Peyer's patch (tissue), 4 donors: Measurements from ENCODE around the gene TARP.

ENCODE experiments used
- DNase-seq, 3 donors: peaks; one replicate each; pipeline ENCODE4 v3.0.0-alpha.2; 2017 to 2019
- H3K27ac ChIP-seq, 4 donors: fragments of 200-600 bp; sonication (generic); one replicate each; pipeline ENCODE4 v1.5.1; 2016 to 2019
- H3K27me3 ChIP-seq, 2 donors: fragments of 200-600 bp; sonication (generic); one replicate each; pipeline ENCODE4 v1.5.1; 2019
- H3K36me3 ChIP-seq, 3 donors: fragments of 200-600 bp; sonication (generic); one replicate each; pipeline ENCODE4 v1.5.1; 2016 to 2019
- H3K4me1 ChIP-seq, 4 donors: fragments of 200-600 bp; sonication (generic); one replicate each; pipeline ENCODE4 v1.5.1; 2016 to 2019
- H3K4me3 ChIP-seq, 4 donors: fragments of 200-600 bp; sonication (generic); 1 replicate in 3 of 4; 2 replicates in 1 of 4; pipeline ENCODE4 v1.5.1; 2016 to 2019; ENCODE audit warnings: mild to moderate bottlenecking in 1 of 4
- H3K9me3 ChIP-seq, 4 donors: fragments of 200-600 bp; sonication (generic); one replicate each; pipeline ENCODE4 v1.5.1; 2016 to 2019; ENCODE audit warnings: mild to moderate bottlenecking in 1 of 4
- POLR2A ChIP-seq, 2 donors: fragments of 450-650 bp; IDR thresholded peaks; one replicate each; pipeline ENCODE4 v1.5.1; 2017; ENCODE audit warnings: antibody characterized with exemption in 2 of 2, mild to moderate bottlenecking in 2 of 2, moderate library complexity in 2 of 2
- TF ChIP-seq, protein P1 (sequence below), 6 experiments: fragments of 450-650 bp in 4 of 6; fragments of 200-600 bp in 2 of 6; sonication (generic) in 1 of 6; IDR thresholded peaks; one replicate each; pipeline ENCODE4 v1.5.1; 2017 to 2019; ENCODE audit warnings: antibody characterized with exemption in 6 of 6, mild to moderate bottlenecking in 3 of 6, moderate library complexity in 1 of 6

Gene TARP

GRCh38 chr7:38291117-38291647 lies 17.7 kb upstream of the TARP start:
- no peak for DNase-seq
- Histone ChIP-seq H3K4me3 (no peak overlapping the region), H3K4me1 (no peaks in the 10 kb centered on the region), H3K36me3 (no peaks in the 10 kb centered on the region), H3K27me3 (no peaks in the 10 kb centered on the region), H3K27ac (no peak overlapping the region), H3K9me3 (no peaks in the 10 kb centered on the region)
- TF ChIP-seq, protein P1, sequence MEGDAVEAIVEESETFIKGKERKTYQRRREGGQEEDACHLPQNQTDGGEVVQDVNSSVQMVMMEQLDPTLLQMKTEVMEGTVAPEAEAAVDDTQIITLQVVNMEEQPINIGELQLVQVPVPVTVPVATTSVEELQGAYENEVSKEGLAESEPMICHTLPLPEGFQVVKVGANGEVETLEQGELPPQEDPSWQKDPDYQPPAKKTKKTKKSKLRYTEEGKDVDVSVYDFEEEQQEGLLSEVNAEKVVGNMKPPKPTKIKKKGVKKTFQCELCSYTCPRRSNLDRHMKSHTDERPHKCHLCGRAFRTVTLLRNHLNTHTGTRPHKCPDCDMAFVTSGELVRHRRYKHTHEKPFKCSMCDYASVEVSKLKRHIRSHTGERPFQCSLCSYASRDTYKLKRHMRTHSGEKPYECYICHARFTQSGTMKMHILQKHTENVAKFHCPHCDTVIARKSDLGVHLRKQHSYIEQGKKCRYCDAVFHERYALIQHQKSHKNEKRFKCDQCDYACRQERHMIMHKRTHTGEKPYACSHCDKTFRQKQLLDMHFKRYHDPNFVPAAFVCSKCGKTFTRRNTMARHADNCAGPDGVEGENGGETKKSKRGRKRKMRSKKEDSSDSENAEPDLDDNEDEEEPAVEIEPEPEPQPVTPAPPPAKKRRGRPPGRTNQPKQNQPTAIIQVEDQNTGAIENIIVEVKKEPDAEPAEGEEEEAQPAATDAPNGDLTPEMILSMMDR (IDR thresholded peaks at IDR 0.05): no peak
- no peak for TF ChIP-seq POLR2A (IDR thresholded peaks at IDR 0.05)

- Histone ChIP-seq H3K9me3 (no peaks in the 10 kb centered on the region), H3K27ac (no peak overlapping the region), H3K4me3 (no peak overlapping the region), H3K27me3 (no peaks in the 10 kb centered on the region), H3K36me3 (no peaks in the 10 kb centered on the region), H3K4me1 (no peaks in the 10 kb centered on the region)
- DNase-seq: no peak
- TF ChIP-seq, protein P1 (IDR thresholded peaks at IDR 0.05): no peak
- TF ChIP-seq POLR2A (IDR thresholded peaks at IDR 0.05): no peak
These were observed 11.1 kb upstream of the TARP start for GRCh38 chr7:38284553-38284952.

GRCh38 chr7:38283809-38284208 lies 10.4 kb upstream of the TARP start:
- TF ChIP-seq POLR2A (IDR thresholded peaks at IDR 0.05): no peak
- TF ChIP-seq, protein P1 (IDR thresholded peaks at IDR 0.05): no peak
- Histone ChIP-seq H3K27me3 (no peaks in the 10 kb centered on the region), H3K4me1 (no peaks in the 10 kb centered on the region), H3K27ac (no peak overlapping the region), H3K4me3 (no peak overlapping the region), H3K36me3 (no peaks in the 10 kb centered on the region), H3K9me3 (no peaks in the 10 kb centered on the region)
- DNase-seq: no peak

DNA sequence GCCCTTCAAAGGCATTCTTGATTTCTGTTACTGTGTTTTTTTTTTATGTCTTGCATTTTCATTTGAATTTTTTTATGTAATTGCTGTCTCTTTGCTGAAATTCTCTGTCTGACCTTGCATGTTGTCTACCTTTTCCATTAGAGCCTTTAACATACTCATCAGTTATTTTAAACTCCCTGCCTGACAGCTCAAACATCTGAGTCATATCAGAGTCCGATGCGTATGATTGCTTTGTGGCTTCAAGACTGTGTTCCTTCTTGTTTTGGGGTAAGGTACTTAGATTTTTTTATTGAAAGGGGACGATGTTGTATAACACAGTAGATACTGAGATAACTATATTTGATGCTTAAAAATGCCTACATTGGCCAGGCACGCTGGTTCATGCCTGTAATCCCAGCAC lies 9.7 kb upstream of the TARP start:
- H3K36me3 ChIP-seq: no peaks in the 10 kb centered on the region
- DNase-seq: no peak
- no peak overlapping the region for H3K4me3 ChIP-seq
- no peaks in the 10 kb centered on the region for H3K4me1 ChIP-seq
- no peaks in the 10 kb centered on the region for H3K9me3 ChIP-seq
- TF ChIP-seq, protein P1 (IDR thresholded peaks at IDR 0.05): no peak
- TF ChIP-seq POLR2A (IDR thresholded peaks at IDR 0.05): no peak
- no peaks in the 10 kb centered on the region for H3K27me3 ChIP-seq
- H3K27ac ChIP-seq: no peak overlapping the region

DNA sequence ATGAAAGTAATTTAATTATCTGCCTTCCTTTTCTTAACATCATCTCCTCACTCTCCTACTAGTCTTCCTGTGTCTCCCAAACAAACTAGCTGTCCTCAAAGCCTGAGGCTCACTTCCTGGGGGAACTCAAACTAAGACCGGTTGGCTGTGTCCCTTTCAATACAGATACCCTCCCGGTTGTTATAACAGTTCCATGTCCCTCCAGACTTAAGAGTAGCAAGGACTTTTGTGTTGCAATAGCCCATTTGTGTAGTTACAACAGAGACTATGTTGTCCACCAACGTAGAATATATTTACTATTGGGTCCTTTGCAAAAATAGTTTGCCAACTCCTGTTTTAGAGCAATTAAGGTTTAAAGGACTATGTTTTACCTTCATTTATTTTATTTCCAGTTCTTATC lies 8.6 kb upstream of the TARP start:
- DNase-seq: no peak
- H3K4me3 ChIP-seq: no peak overlapping the region

More for the DNA sequence above, 8.6 kb upstream of the TARP start:
- H3K36me3 ChIP-seq: no peaks in the 10 kb centered on the region
- no peaks in the 10 kb centered on the region for H3K4me1 ChIP-seq
- no peaks in the 10 kb centered on the region for H3K9me3 ChIP-seq
- H3K27me3 ChIP-seq: no peaks in the 10 kb centered on the region
- H3K27ac ChIP-seq: no peak overlapping the region
- no peak for TF ChIP-seq POLR2A (IDR thresholded peaks at IDR 0.05)
- TF ChIP-seq, protein P1 (IDR thresholded peaks at IDR 0.05): no peak
